Frontal cortex (tissue), 4 donors: Measurements from ENCODE around the gene EMILIN1. TPM values are rescaled to one million over a fixed set of nuclear protein-coding genes. Genes with fewer than 3 reads are reported as not detected.
"Not testable (repeated sequence)": the region's sequence is repeated elsewhere in the genome, so short reads cannot be mapped to it uniquely, and the experiment has no call there.

Source experiments
- DNase-seq, 2 donors: peaks; one replicate each; pipeline ENCODE4 v3.0.0; 2012; ENCODE audit warnings: low spot score in 2 of 2
- FAIRE-seq: peaks from 2 replicates; lab custom pipeline; 2012; peaks lifted over from hg19 to GRCh38; lab: Jason Lieb, UNC
- total RNA-seq: library from RNA; depleted of rRNA; stranded (reverse); fragments of >200 nt; gene quantifications from one replicate; pipeline ENCODE4 v1.2.3, GENCODE V29; 2014
- donor health status: control.
- donor health status: control.
- donor health status: control.

The EMILIN1 gene
- total RNA-seq, 1 donor from 2014 or later: 4.1 TPM

DNA sequence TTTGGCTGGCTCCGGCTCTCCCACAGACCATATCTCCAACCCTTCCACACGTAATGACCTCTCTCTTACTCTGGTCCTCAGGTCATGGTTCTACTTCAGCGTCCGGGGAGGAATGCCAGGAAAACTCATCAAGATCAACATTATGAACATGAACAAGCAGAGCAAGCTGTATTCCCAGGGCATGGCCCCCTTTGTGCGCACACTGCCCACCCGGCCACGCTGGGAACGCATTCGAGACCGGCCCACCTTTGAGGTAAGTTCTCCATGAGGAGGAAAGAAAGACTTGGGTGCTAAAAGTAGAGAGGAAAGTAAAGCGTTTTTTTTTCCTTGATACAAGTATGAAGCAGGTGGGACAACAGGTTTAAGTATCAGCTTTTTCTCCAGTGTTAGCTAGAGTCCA lies 25.1 kb upstream of the EMILIN1 start:
- FAIRE-seq: no peak
- DNase-seq: no peak

DNA sequence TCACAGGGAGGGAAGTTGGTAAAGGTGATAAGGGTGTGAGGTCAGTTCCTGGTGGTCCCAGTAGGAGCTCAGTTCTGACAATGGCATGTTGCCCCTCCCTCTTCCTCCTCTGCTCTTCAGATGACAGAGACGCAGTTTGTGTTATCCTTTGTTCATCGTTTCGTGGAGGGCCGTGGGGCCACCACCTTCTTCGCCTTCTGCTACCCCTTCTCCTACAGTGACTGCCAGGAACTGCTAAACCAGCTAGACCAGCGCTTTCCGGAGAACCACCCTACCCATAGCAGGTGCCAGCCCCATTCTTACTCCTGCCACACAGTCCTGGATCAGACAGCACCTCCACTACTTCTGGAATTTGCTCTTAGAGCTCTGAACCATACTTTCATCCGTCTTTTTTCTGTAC lies 24.6 kb upstream of the EMILIN1 start:
- FAIRE-seq (no peak), DNase-seq (no peak)

- FAIRE-seq (no peak), DNase-seq (no peak)
Measured at GRCh38 chr2:27054721-27055120, 23.7 kb upstream of the EMILIN1 start.

GRCh38 chr2:27057184-27057583 lies 21.2 kb upstream of the EMILIN1 start:
- DNase-seq (no peak), FAIRE-seq (no peak)

DNA sequence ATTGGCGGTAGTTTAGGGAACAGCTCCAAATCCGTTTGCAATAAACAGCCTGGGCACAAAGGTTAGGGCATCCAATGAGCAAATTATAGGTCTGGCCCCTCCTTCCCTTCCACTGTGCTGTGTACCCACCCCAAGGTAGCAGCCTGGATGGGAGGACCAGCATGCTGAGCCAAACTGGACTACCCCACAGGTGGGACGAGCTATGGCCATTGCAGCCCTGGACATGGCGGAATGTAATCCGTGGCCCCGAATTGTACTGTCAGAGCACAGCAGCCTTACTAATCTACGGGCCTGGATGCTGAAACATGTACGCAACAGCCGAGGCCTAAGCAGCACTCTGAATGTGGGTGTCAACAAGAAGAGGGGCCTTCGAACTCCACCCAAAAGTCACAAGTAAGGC lies 20.2 kb upstream of the EMILIN1 start:
- FAIRE-seq (no peak), DNase-seq (no peak)

DNA sequence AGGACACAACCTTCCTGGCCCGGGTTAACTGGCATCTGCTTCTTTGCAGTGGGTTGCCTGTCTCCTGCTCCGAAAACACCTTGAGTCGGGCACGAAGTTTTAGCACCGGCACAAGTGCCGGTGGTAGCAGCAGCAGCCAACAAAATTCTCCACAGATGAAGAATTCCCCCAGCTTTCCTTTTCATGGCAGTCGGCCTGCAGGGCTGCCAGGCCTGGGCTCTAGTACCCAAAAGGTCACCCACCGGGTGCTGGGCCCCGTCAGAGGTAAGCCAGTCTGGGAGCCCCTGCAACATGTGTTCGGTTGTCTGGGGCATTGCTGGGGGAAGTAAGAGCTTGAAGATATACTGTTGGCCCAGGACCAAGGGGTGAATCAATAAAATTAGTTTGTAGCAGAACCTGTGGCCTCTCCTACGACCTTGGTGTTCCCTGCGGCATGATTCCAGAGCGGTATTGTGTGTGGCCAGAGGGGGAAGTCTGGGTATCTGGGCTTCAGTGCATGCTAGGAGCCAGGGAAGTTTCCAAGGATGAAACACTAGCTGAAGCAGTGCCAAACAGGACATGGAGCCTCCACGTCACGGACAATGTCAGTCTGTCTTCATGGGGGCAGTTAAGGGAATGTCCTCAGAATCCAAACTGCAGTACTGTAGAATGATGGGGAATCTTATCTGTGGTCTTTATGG lies 19.1 kb upstream of the EMILIN1 start:
- DNase-seq: no peak
- FAIRE-seq: no peak

DNA sequence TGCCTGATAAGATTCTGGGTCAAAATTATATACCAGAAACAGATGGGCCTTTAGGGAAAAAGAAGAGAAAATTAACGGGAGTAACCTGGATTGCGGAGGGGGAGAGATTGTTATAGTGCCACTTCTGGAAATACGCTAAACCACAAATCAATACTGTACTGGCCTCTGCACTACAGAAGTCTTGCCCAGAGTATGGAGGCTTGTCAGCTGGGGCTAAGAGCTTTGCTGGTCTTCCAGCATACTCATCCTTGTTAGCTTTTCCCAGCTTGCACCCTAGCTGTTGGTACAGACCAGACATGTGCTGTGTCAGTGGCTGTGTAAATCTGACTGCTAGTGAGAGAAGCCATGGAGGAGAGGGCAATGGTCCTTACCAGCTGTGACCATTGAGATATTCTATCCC lies 18.1 kb upstream of the EMILIN1 start:
- no peak for FAIRE-seq
- DNase-seq: no peak

- FAIRE-seq: no peak
- no peak for DNase-seq
Measured at GRCh38 chr2:27065128-27065527, 13.3 kb upstream of the EMILIN1 start.

GRCh38 chr2:27067385-27067784 lies 11.0 kb upstream of the EMILIN1 start:
- DNase-seq (no peak), FAIRE-seq (no peak)

DNA sequence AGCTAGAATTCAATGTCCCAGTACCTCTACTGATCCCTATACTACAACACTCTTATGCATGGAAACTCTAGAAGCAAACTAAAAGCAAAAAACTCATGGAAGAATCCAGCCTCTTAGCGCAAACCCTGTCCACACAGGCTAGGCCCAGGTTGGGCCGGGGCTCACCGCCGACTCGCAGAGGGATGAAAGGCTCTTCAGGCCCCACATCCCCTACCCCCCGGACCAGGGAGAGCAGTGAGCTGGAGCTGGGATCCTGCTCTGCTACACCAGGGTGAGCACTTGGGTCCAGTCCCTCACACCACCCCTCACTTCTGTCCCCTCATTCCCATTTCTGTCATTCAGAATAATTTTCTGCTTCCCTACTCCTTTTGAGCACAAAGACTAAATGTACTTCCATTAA lies 9.0 kb upstream of the EMILIN1 start:
- FAIRE-seq (no peak), DNase-seq (no peak)

GRCh38 chr2:27069961-27070618 lies 8.3 kb upstream of the EMILIN1 start:
- FAIRE-seq: no peak
- DNase-seq: no peak

DNA sequence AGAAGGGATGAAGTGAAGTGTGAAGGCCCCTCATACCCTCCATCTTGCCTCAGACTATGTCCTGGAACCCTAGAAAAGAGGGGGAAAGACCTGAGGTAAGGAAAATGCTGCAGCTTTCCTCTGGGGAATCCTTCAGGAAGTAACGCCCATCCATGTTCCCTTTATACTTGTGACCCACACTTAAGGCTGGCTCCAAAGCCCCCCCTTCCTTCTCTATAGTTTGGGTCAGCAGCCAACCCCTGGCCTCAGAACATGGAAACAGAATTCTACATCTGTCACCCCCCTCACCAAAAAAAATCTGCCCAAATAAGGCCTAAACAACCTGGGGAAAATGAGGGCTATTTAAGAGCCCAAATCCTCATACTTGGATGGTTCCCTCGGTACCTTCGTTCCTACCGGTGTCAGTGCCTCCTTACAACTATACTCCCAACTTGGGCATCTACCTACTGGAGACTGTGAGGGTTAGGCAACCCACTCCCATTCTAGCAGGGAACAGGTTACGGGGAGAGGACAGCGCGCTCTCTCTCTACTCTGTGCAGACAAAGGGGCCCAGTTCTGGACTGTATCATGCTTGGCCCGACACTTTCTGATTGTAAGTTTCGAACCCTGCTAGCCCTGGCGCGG lies 7.7 kb upstream of the EMILIN1 start:
- no peak for DNase-seq
- no peak for FAIRE-seq

DNA sequence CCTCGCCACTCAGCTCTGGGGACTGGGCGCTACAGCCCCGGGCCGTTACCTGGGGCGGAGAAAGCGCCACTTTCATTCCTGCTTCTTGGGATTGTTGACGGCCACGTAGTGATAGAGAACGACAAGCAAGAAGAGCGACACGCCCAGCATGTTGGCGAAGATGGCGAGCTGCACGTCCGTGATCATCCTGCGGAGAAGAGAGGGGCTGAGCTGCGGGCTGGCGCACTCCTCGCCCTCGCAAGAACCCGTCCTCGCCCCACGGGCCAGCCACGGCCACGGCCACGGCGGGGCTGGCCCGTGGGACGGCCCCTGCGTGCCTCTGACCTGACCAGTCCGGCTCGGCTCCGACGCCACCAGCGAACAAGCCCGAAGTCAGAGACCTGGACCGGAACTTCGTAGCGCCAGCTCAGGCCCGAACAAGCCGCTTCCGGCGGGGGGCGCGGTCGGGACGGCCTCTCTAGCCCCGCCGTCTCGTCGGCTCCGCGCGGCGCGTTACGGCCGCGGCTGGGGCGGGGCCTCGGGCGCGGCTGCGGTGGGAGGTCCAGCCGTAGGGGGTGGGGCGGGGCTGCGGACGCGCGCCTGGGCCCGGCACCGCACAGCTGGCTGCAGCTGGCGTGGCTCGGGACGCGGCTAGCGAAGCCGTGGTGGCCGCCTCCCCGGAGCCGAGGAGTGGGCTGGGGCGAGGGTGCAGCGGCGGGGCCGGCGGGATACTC lies 7.0 kb upstream of the EMILIN1 start, which contains the start of gene OST4:
TSS of gene OST4 (minus strand) at position 378 of the 713 bp plus-strand sequence.
- DNase-seq: peak; percentile 99
- FAIRE-seq: no peak

DNA sequence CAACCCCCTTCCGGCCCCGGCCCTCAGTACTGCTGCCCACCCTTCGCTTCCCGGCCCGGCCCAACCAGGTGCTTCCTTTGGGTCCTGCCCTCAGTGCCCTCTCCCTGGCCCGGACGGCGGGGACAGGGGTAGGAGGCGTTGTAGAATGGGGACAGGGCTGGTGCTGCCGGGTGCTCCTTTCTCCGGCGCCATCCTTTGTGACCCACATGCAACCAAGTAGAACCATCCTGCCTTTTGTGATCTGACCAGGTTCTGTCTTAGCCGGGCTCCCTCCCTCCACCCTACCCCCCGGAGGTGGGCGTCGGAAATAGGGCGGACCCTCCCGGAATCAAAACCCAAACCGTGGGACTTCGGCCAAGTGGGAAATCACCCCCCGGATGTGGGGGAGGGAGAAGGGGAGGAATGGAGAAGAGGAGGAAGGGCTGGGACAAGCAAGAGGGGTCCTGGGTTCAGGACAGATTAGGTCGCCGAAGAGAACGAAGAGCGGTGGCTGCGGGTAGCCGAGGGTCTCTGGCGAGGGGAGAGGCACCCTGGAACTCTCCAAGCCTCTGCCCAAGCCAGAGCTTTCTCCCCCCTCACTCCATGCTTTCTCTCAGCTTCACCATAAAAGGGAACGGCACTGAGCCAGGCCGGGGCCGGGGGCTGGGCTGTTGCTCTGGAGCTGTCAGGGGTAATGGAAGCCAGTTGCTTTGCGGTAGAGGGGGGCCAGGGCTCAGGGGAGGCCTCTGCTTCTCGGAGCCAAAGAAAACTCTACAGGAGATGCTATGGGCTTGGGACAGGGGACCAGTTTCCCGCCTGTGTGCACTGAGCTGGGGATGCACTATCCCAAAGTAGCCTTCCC lies 6.2 kb upstream of the EMILIN1 start:
- DNase-seq (no peak), FAIRE-seq (no peak)

DNA sequence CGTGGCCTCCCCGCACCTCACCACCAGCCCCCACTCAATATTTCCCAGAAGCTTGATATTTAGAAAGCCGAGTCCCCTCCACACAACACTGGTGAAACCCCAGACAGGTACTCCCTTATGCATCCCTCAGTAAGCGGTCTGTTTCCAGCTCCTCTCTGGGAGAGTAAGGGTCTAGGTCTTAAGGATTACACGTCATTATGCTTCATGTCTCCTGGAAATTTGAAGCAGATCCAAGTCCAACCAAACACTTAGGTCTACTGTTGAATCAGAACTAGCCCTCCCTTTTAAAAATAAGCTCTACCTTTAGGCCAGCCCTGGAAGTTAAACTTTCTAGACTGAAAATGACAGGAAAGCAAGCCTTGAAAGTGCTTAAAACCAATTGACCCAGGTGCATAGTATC lies 5.5 kb upstream of the EMILIN1 start:
- no peak for FAIRE-seq
- DNase-seq: no peak

DNA sequence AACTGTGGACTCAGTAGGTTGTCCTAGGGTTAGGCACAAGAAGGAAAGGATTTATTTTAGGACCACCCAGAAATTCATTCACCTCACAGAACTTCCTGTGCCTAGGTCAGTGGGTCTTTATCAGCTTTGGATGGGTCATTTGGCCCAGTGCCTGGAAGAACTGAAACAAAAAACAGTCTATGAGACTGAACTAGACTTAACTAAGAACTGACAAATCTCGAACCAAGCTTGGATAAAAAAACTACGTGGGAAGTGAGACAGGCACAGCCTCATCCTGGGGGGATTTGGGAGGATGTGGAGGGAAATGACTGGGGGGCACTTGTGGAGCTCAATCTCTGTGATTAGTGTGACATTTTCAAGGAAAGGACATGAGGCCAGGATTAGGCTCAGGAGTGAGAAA lies 4.6 kb upstream of the EMILIN1 start:
- FAIRE-seq: no peak
- DNase-seq: no peak

DNA sequence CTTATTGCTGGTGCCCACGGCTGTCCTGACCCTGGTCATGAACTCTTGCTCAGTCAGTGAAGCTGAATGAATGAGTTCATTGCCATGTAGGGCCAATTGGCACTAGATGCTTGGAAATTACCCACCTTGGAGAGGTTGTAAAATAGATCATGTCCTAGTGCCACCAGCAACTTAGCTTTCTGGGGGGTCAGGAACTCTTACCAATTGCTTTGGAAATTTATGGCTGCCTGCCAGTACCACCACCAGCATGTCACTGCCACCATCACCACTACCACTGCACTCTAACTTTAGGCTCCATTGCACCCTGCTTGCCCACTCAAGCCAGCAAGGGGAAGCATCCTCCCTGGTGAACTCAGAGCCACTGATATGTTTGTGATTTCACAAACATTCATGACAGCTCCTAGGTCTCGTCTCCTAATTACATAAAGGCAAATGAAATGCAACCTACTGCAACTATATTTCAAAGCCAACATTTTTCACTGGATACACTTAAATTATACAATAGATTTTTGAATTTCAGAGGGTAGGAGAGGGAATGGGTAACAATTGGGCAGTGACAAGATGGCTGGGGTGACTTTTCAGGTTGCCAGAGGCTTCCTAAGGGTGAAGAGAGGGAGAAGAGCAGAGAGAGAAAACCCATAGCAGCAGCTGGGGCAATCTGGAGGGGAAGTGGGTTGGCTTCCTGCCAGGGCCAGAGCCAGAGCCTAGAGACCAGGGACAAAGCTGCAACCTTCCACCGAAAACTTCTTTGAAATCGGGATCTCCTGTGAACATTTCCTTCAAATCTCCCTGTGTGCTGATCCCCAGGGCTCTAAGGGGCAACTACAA lies 3.5 kb upstream of the EMILIN1 start:
- no peak for FAIRE-seq

DNA sequence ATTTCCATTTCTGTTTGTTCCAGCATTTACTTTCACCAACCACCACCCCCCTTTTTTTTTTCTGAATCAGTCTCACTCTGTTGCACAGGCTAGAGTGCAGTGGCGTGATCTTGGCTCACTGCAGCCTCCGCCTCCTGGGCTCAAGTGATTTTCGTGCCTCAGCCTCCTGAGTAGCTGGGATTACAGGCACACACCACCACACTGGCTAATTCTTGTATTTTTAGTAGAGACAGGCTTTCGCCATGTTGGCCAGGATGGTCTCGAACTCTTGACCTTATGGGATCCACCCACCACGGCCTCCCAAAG lies 2.9 kb upstream of the EMILIN1 start:
- not testable (repeated sequence) for DNase-seq, FAIRE-seq

More for the DNA sequence above, 3.5 kb upstream of the EMILIN1 start:
- no peak for DNase-seq

GRCh38 chr2:27076323-27076722 lies 2.1 kb upstream of the EMILIN1 start:
- DNase-seq (no peak), FAIRE-seq (no peak)
